HCT116 (cell line): ENCODE data around the gene PEX6.

Source experiments
- ATF3 ChIP-seq: IDR thresholded peaks from 2 replicates; pipeline ENCODE4 v1.6.1; 2012
- EZH2 ChIP-seq: fragments of 200-600 bp; sonication (generic); IDR thresholded peaks from 2 replicates; pipeline ENCODE4 v1.6.1; 2017; ENCODE audit warnings: antibody characterized with exemption, mixed run types
- POLR2A ChIP-seq: IDR thresholded peaks from 2 replicates; pipeline ENCODE4 v1.7.0; 2011; ENCODE audit warnings: borderline replicate concordance; ENCODE audit not compliant: insufficient read depth, insufficient read length; ENCODE audit errors: extremely low read depth
- POLR2AphosphoS5 ChIP-seq: IDR thresholded peaks from 2 replicates; pipeline ENCODE4 v1.6.1; 2011; ENCODE audit warnings: mild to moderate bottlenecking, low read depth, low read length, moderate library complexity
- TF ChIP-seq, protein P1 (sequence below), 3 experiments: fragments of 200-600 bp in 1 of 3; sonication (generic) in 1 of 3; IDR thresholded peaks in 2 of 3; conservative IDR thresholded peaks in 1 of 3; 2 replicates each; pipeline ENCODE4 v1.5.1; 2012 to 2017; ENCODE audit warnings: low read depth in 2 of 3, low read length in 2 of 3, antibody characterized with exemption in 1 of 3, borderline replicate concordance in 1 of 3, control low read depth in 1 of 3, mild to moderate bottlenecking in 1 of 3, mixed read lengths in 1 of 3, mixed run types in 1 of 3, moderate library complexity in 1 of 3; ENCODE audit not compliant: insufficient read depth in 1 of 3
- TF ChIP-seq, protein P2 (sequence below): IDR thresholded peaks from 2 replicates; pipeline ENCODE4 v1.6.1; 2012; ENCODE audit warnings: low read depth

GRCh38 chr6:42993445-42993844 lies 14.5 kb upstream of the PEX6 start:
- TF ChIP-seq EZH2 (no peak), ATF3 (no peak), POLR2AphosphoS5 (no peak), POLR2A (no peak)
- TF ChIP-seq, protein P1, sequence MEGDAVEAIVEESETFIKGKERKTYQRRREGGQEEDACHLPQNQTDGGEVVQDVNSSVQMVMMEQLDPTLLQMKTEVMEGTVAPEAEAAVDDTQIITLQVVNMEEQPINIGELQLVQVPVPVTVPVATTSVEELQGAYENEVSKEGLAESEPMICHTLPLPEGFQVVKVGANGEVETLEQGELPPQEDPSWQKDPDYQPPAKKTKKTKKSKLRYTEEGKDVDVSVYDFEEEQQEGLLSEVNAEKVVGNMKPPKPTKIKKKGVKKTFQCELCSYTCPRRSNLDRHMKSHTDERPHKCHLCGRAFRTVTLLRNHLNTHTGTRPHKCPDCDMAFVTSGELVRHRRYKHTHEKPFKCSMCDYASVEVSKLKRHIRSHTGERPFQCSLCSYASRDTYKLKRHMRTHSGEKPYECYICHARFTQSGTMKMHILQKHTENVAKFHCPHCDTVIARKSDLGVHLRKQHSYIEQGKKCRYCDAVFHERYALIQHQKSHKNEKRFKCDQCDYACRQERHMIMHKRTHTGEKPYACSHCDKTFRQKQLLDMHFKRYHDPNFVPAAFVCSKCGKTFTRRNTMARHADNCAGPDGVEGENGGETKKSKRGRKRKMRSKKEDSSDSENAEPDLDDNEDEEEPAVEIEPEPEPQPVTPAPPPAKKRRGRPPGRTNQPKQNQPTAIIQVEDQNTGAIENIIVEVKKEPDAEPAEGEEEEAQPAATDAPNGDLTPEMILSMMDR (IDR thresholded peaks at IDR 0.05 in 2 of 3, conservative IDR thresholded peaks at IDR 0.05 in 1 of 3; ENCODE audit: borderline replicate concordance in 1 of 3, insufficient read depth in 1 of 3, low read depth in 2 of 3, low read length in 2 of 3) = no peak
- TF ChIP-seq, protein P2, sequence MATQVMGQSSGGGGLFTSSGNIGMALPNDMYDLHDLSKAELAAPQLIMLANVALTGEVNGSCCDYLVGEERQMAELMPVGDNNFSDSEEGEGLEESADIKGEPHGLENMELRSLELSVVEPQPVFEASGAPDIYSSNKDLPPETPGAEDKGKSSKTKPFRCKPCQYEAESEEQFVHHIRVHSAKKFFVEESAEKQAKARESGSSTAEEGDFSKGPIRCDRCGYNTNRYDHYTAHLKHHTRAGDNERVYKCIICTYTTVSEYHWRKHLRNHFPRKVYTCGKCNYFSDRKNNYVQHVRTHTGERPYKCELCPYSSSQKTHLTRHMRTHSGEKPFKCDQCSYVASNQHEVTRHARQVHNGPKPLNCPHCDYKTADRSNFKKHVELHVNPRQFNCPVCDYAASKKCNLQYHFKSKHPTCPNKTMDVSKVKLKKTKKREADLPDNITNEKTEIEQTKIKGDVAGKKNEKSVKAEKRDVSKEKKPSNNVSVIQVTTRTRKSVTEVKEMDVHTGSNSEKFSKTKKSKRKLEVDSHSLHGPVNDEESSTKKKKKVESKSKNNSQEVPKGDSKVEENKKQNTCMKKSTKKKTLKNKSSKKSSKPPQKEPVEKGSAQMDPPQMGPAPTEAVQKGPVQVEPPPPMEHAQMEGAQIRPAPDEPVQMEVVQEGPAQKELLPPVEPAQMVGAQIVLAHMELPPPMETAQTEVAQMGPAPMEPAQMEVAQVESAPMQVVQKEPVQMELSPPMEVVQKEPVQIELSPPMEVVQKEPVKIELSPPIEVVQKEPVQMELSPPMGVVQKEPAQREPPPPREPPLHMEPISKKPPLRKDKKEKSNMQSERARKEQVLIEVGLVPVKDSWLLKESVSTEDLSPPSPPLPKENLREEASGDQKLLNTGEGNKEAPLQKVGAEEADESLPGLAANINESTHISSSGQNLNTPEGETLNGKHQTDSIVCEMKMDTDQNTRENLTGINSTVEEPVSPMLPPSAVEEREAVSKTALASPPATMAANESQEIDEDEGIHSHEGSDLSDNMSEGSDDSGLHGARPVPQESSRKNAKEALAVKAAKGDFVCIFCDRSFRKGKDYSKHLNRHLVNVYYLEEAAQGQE = no peak
